KOPT-K1 (cell line): ENCODE data around the gene PMPCB.

ENCODE experiments used
- H3K27ac ChIP-seq: fragments of 200-600 bp; sonication (generic); 2 replicates; pipeline ENCODE4 v1.5.1; 2016; ENCODE audit warnings: antibody characterized with exemption, mild to moderate bottlenecking, low read depth, low read length; ENCODE audit not compliant: poor library complexity, severe bottlenecking
- H3K36me3 ChIP-seq: fragments of 200-600 bp; sonication (generic); 2 replicates; pipeline ENCODE4 v1.5.1; 2017; ENCODE audit warnings: antibody characterized with exemption, mild to moderate bottlenecking, low read length, moderate library complexity; ENCODE audit not compliant: insufficient read depth
- H3K9me3 ChIP-seq: fragments of 200-600 bp; sonication (generic); 2 replicates; pipeline ENCODE4 v1.5.1; 2017; ENCODE audit warnings: antibody characterized with exemption, low read length, mild to moderate bottlenecking; ENCODE audit not compliant: insufficient read depth, poor library complexity, severe bottlenecking

The PMPCB gene

DNA sequence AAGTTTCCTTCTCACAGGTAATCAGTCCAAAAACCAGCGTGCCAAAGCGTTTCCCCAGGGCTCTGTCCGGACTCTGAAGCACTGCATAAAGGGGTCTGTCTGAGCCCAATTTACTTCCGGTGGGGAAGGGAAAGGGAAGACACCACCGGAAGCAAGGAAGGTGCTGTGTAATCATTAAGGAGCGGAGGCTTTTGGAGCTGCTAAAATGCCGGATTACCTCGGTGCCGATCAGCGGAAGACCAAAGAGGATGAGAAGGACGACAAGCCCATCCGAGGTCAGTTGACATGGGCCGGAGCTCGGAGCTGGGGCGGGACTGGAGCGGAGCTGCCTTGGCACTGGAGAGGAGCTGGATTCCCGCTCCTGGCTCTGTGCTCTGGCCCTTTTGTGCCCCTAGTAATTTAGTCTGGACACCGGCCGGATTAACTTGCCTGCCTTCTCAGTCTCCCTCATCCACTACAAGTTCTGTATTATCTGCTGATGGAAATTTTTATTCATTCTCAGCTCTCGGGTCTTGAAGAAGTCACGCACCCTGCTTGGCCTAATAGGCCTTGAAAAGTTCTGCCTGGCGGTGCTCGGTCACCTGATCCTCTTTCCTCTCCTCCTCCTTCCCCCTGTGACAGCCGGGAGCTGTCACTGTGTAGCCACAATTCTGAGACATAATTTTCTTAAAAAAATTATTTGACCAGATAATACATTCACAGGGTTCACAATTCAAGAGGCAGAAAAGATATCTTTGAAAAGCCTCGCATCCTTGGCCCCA is 50.5 kb downstream of the PMPCB start, which contains the start of gene PSMC2:
TSS of gene PSMC2 (plus strand) at position 137 of the 761 bp plus-strand sequence. CDS start at position 206, 69 bp downstream.
- Histone ChIP-seq H3K36me3 (peaks cover 31% of the 10 kb centered on the region), H3K9me3 (no peaks in the 10 kb centered on the region), H3K27ac (peak within 1 kb of the TSS; percentile 79)

DNA sequence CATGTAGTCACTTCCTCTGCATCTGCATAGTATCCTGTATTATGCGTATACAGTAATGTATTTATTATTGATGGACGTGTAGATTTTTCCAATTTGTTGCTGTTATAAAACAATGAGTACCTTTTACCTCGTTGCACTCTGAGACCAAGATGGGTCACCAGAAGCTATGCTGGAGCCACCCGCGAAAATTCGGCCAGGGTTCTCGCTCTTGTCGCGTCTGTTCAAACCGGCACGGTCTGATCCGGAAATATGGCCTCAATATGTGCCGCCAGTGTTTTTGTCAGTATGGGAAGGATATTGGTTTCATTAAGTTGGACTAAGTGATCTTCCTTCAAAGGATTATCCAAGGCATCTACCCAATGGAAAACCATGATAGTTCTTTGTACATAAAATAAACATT is 51.2 kb downstream of the PMPCB start:
- no peaks in the 10 kb centered on the region for H3K9me3 ChIP-seq
- H3K27ac ChIP-seq: peak overlapping the region; percentile 79
- H3K36me3 ChIP-seq: peaks cover 38% of the 10 kb centered on the region

DNA sequence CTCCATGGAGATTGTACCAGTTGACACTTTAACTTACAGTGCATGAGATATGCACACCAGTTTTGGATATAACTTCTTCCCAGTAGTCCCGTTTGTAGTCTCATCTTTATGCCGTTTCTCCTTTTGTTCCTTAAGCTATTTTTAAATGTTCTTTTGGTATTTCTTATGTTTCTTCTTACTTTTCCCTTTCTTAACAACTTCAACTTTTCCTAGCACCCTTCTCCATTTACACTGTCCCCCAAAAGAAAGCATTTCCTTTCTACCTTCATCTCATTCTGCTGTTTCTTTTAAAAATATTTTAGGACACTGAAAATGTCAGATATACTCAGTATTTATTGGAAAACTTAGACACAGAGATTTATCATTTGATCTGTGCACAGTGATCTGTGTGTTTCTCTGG is 51.7 kb downstream of the PMPCB start:
- H3K36me3 ChIP-seq: peaks cover 43% of the 10 kb centered on the region
- no peaks in the 10 kb centered on the region for H3K9me3 ChIP-seq
- H3K27ac ChIP-seq: peak overlapping the region; percentile 79

DNA sequence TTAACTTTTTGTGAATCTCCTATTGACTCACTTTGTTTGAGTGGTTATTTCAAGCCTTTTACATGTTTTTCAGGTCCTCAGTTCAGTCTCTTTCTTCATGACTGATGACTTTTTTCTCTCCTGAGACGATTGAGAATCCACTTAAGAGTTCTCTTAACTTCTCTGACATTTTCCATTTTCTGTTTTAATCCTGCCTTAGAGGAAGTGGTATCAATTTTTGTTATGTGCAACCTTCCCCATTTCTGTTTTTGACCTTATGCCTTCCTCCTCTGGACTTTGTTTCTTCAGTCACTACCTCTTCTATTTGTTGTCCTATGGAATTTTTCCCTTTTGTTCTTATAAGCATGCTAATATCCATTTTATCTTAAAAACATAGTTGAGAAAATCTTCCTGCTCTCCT is 52.6 kb downstream of the PMPCB start:
- Histone ChIP-seq H3K27ac (no peak overlapping the region), H3K9me3 (no peaks in the 10 kb centered on the region), H3K36me3 (peaks cover 52% of the 10 kb centered on the region)
